Measurements from ENCODE around the gene CORO2A. TPM values are rescaled to one million over a fixed set of nuclear protein-coding genes. Genes with fewer than 3 reads are reported as not detected.

Gene CORO2A
- total RNA-seq, 4 donors from 2014 or later, result 0.77 to 4.8 (median 0.86) TPM

DNA sequence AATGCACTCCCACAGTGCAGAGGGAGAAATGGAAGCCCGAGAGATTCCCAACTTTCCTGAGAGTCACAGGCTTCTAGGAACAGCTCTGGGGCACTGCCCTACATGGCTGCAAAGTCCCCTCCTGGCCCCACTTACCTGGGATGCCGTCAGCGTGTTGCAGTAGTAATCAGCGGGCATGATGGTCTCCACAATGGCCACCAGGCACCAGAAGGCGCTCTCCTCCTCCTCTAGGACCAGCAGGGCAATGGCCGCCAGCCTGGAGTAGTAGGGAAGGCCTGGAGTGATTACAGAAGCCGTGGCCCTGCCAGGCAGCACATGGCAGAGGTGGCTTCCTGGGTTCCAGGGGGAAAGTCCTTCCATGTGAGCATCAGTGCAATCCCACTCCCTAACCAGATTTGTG, 10.7 kb upstream of the CORO2A start:
- Histone ChIP-seq H3K27me3 (no peaks in the 10 kb centered on the region), H3K4me3 (no peak overlapping the region), H3K4me1 (peaks cover 0 to 7% (median 0%) of the 10 kb centered on the region in 3 donors), H3K27ac (no peak overlapping the region), H3K36me3 (peaks cover 0 to 45% of the 10 kb centered on the region in 2 donors), H3K9me3 (no peaks in the 10 kb centered on the region)
- no peak for ATAC-seq
- TF ChIP-seq POLR2A (IDR thresholded peaks at IDR 0.05) (no peak), POLR2AphosphoS5 (IDR thresholded peaks at IDR 0.05) (no peak), EP300 (IDR thresholded peaks at IDR 0.05) (no peak)
- TF ChIP-seq, protein P1, sequence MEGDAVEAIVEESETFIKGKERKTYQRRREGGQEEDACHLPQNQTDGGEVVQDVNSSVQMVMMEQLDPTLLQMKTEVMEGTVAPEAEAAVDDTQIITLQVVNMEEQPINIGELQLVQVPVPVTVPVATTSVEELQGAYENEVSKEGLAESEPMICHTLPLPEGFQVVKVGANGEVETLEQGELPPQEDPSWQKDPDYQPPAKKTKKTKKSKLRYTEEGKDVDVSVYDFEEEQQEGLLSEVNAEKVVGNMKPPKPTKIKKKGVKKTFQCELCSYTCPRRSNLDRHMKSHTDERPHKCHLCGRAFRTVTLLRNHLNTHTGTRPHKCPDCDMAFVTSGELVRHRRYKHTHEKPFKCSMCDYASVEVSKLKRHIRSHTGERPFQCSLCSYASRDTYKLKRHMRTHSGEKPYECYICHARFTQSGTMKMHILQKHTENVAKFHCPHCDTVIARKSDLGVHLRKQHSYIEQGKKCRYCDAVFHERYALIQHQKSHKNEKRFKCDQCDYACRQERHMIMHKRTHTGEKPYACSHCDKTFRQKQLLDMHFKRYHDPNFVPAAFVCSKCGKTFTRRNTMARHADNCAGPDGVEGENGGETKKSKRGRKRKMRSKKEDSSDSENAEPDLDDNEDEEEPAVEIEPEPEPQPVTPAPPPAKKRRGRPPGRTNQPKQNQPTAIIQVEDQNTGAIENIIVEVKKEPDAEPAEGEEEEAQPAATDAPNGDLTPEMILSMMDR (IDR thresholded peaks at IDR 0.05), result no peak
- 100% methylated on average over 1 of the region's 7 CpGs; no CpG with 5 or more reads in 1 of the 2 donors for WGBS, 2 donors (ENCODE audit: low coverage in 1 of 2)

DNA sequence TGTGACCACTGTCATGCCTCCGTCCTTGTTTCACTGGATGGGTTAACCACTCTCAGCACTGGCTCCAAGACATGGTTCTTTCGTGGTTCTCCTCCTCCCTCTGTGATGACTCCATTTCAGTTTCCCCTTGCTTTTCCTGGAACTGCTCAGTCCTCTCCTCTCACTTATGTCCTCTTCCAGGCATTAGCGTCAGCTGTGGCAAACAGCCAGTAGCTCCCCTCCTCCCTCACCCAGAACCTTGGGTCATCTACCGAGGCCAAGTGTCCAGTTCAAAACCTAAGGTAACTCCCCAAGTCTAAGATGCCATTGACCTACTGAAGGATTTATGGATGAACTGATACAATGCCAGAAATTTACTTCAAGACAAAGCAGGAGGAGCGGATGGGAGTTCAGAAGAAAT, 9.8 kb upstream of the CORO2A start:
- Histone ChIP-seq H3K9me3 (no peaks in the 10 kb centered on the region), H3K4me3 (no peak overlapping the region), H3K27me3 (no peaks in the 10 kb centered on the region), H3K27ac (no peak overlapping the region), H3K4me1 (peaks cover 0 to 7% (median 0%) of the 10 kb centered on the region in 3 donors), H3K36me3 (peaks cover 0 to 37% of the 10 kb centered on the region in 2 donors)
- TF ChIP-seq, protein P1 (IDR thresholded peaks at IDR 0.05), result no peak
- TF ChIP-seq EP300 (IDR thresholded peaks at IDR 0.05), result no peak
- TF ChIP-seq POLR2AphosphoS5 (IDR thresholded peaks at IDR 0.05), result no peak
- no peak for TF ChIP-seq POLR2A (IDR thresholded peaks at IDR 0.05)
- ATAC-seq, result no peak
- 77 to 83% methylated on average over 3 to 5 of the region's 5 CpGs for WGBS, 2 donors (ENCODE audit: low coverage in 1 of 2)

DNA sequence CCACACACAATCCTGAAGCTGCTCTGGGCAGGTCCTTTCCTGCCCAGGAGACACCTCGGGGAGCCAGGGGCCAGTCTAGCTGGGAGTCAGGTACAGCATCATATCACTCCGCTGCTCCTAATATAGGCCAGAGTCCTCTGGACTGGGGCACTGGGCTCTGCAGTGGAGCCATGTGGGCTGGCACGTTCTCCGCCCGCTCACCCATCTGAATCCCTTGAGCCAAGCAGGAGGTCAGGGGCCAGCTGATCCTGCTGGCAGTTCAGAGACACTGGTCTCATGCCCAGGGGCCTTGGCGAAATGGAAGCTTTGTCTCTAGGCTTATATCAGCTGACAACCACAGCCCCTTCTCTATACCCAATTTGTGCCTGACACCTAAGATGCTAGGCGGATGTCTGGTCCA, 9.3 kb upstream of the CORO2A start:
- H3K36me3 ChIP-seq, result peaks cover 0 to 37% of the 10 kb centered on the region in 2 donors
- H3K4me3 ChIP-seq, result no peak overlapping the region
- no peak for ATAC-seq
- peaks cover 0 to 7% (median 0%) of the 10 kb centered on the region in 3 donors for H3K4me1 ChIP-seq
- TF ChIP-seq, protein P1 (IDR thresholded peaks at IDR 0.05), result no peak
- no peak for TF ChIP-seq POLR2A (IDR thresholded peaks at IDR 0.05)
- no peak for TF ChIP-seq EP300 (IDR thresholded peaks at IDR 0.05)
- no peak for TF ChIP-seq POLR2AphosphoS5 (IDR thresholded peaks at IDR 0.05)
- WGBS, 2 donors (ENCODE audit: low coverage in 1 of 2), result 96 to 100% methylated on average over 1 to 3 of the region's 7 CpGs
- no peak overlapping the region for H3K27ac ChIP-seq
- H3K27me3 ChIP-seq, result no peaks in the 10 kb centered on the region
- no peaks in the 10 kb centered on the region for H3K9me3 ChIP-seq

DNA sequence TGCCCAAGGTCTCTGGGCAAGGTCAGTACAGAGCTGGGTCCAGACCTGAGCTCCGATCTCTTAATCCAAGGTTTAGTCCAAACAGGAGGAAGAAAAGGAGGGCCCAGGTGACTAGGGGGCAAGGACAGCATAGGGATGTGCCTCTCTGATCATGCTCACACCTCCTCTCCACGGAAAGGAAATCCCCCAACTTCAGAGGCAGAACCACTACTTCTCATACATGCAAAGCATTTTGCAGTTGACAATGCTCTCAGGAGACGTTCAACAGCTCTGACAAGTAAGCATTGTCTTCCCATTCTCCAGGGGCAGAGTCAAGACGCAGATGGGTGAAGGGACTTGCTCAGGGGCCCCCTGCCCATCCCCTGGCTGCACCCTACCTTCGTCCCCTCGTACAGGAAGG, 8.7 kb upstream of the CORO2A start:
- TF ChIP-seq, protein P1 (IDR thresholded peaks at IDR 0.05), result no peak
- TF ChIP-seq POLR2AphosphoS5 (IDR thresholded peaks at IDR 0.05) (no peak), EP300 (IDR thresholded peaks at IDR 0.05) (no peak), POLR2A (IDR thresholded peaks at IDR 0.05) (no peak)
- Histone ChIP-seq H3K27ac (no peak overlapping the region), H3K27me3 (no peaks in the 10 kb centered on the region), H3K36me3 (peaks cover 0 to 37% of the 10 kb centered on the region in 2 donors), H3K4me1 (peaks cover 0 to 7% (median 0%) of the 10 kb centered on the region in 3 donors), H3K4me3 (no peak overlapping the region), H3K9me3 (no peaks in the 10 kb centered on the region)
- no peak for ATAC-seq
- WGBS, 2 donors (ENCODE audit: low coverage in 1 of 2), result 58 to 88% methylated on average over 2 to 3 of the region's 6 CpGs

DNA sequence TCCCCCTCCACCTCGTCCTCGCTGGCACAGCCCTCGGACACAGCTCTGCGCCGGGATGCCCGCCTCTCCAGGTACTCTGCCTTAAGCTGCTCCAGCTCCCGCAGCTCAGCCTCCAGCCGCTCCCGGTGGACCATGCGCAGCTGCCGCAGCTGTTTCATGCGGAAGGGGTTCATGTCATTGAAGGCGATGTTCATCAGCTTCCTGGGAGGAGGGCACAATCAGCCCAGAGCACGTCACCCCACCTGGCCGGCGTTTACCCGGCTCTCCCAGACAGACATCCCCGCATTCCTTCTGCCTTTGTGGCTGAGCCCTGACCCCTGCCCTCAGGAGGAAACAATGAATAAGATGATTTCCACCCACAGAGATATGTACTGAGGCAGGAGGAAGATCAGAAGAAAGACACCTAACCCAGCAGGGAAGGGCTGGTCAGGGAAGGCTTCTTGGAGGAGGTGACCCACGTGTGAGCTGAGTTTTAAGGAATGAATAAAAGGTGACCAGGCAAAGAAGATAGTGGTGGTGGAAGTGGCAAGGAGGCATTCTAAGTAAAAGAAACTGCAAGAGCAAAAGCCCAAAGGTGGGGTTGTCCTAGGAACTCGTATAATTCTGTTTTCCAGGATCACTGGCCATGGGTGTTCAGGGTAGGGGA, 7.1 kb upstream of the CORO2A start:
- ATAC-seq, result no peak
- no peaks in the 10 kb centered on the region for H3K4me1 ChIP-seq
- no peaks in the 10 kb centered on the region for H3K27me3 ChIP-seq
- peaks cover 0 to 37% of the 10 kb centered on the region in 2 donors for H3K36me3 ChIP-seq
- WGBS, 2 donors (ENCODE audit: low coverage in 1 of 2), result 65 to 73% methylated on average over 2 to 6 of the region's 20 CpGs
- H3K27ac ChIP-seq, result no peak overlapping the region
- no peaks in the 10 kb centered on the region for H3K9me3 ChIP-seq
- TF ChIP-seq POLR2A (IDR thresholded peaks at IDR 0.05) (no peak), EP300 (IDR thresholded peaks at IDR 0.05) (no peak), POLR2AphosphoS5 (IDR thresholded peaks at IDR 0.05) (no peak)
- TF ChIP-seq, protein P1 (IDR thresholded peaks at IDR 0.05), result no peak
- no peak overlapping the region for H3K4me3 ChIP-seq
